A549 (cell line): ENCODE data around the gene PAXIP1. TPM values are rescaled to one million over a fixed set of nuclear protein-coding genes. Genes with fewer than 3 reads are reported as not detected.

ENCODE experiments used
- ATAC-seq, 2 experiments: fragments of 200-7000 bp in 1 of 2; fragments of >200 bp in 1 of 2; cut with Nextera tagmentation in 1 of 2; cut with Tn5 transposase in 1 of 2; 3 replicates each; pipeline versions ENCODE4 v1.8.0 to v1.9.1; 2018 to 2020; ENCODE audit warnings: mild to moderate bottlenecking in 1 of 2, moderate library complexity in 1 of 2
- CTCF ChIA-PET: fragments of 300-600 bp; sonication (Branson Sonifier 250); formaldehyde crosslinking; extraction: SDS; loops from one replicate; lab custom pipeline; 2021; ENCODE audit warnings: antibody characterized with exemption, inconsistent platforms; lab: Yijun Ruan, JAX
- POLR2A ChIA-PET: fragments of 350-600 bp; formaldehyde crosslinking; extraction: SDS; loops from one replicate; lab custom pipeline; 2021; ENCODE audit warnings: antibody characterized with exemption, inconsistent platforms; lab: Yijun Ruan, JAX
- DNase-seq, 2 experiments: peaks; one replicate each; pipeline versions ENCODE4 v3.0.0 to v3.0.0-alpha.2; 2011 to 2016; ENCODE audit warnings: low read depth in 1 of 2, low spot score in 1 of 2
- FAIRE-seq: peaks from 2 replicates; lab custom pipeline; 2011; peaks lifted over from hg19 to GRCh38; lab: Jason Lieb, UNC
- H3K27ac ChIP-seq, 2 experiments: fragments of >200 bp; sonication (Bioruptor Twin); formaldehyde crosslinking; 3 replicates each; pipeline ENCODE4 v1.5.1; 2016 to 2017
- H3K4me1 ChIP-seq: fragments of >200 bp; sonication (Bioruptor Twin); formaldehyde crosslinking; 3 replicates; pipeline ENCODE4 v1.6.1; 2016
- H3K4me2 ChIP-seq: fragments of >200 bp; sonication (Bioruptor Twin); formaldehyde crosslinking; 3 replicates; pipeline ENCODE4 v1.6.1; 2016
- H3K4me3 ChIP-seq: fragments of >200 bp; sonication (Bioruptor Twin); formaldehyde crosslinking; 3 replicates; pipeline ENCODE4 v1.5.1; 2016
- H3K9me3 ChIP-seq: fragments of >200 bp; sonication (Bioruptor Twin); formaldehyde crosslinking; 3 replicates; pipeline ENCODE4 v1.6.1; 2016
- BHLHE40 ChIP-seq: IDR thresholded peaks from 2 replicates; pipeline ENCODE4 v1.6.1; 2012; ENCODE audit warnings: low read depth, low read length, inconsistent platforms
- CEBPB ChIP-seq, 2 experiments: fragments of >200 bp in 1 of 2; sonication (Bioruptor Twin) in 1 of 2; formaldehyde crosslinking in 1 of 2; IDR thresholded peaks; 2 replicates each; pipeline ENCODE4 v1.6.1; 2012 to 2016
- EHMT2 ChIP-seq: fragments of 200-600 bp; sonication (generic); IDR thresholded peaks from 2 replicates; pipeline ENCODE4 v1.6.1; 2016; ENCODE audit warnings: antibody characterized with exemption, low read depth, mild to moderate bottlenecking, moderate library complexity
- ESRRA ChIP-seq: fragments of 150-350 bp; IDR thresholded peaks from 2 replicates; pipeline ENCODE4 v1.6.1; 2014; ENCODE audit warnings: mild to moderate bottlenecking, low read length, borderline replicate concordance
- HDAC2 ChIP-seq: fragments of 200-600 bp; sonication (generic); IDR thresholded peaks from 2 replicates; pipeline ENCODE4 v1.6.1; 2016
- HOXB13 ChIP-seq: fragments of 250-450 bp; sonication (Bioruptor Pico); IDR thresholded peaks from 2 replicates; pipeline ENCODE4 v1.5.0; 2020; ENCODE audit warnings: low read depth, mild to moderate bottlenecking, moderate library complexity
- JUNB ChIP-seq: fragments of >200 bp; sonication (Bioruptor Twin); formaldehyde crosslinking; IDR thresholded peaks from 2 replicates; pipeline ENCODE4 v1.6.1; 2016
- KDM5A ChIP-seq: fragments of 200-600 bp; sonication (generic); IDR thresholded peaks from 2 replicates; pipeline ENCODE4 v1.6.1; 2016; ENCODE audit warnings: antibody characterized with exemption, mild to moderate bottlenecking
- MAZ ChIP-seq: fragments of 150-350 bp; IDR thresholded peaks from 2 replicates; pipeline ENCODE4 v1.6.1; 2014; ENCODE audit warnings: antibody characterized with exemption, low read depth, low read length, borderline replicate concordance
- MYC ChIP-seq: IDR thresholded peaks from 2 replicates; pipeline ENCODE4 v1.6.1; 2012; ENCODE audit warnings: mild to moderate bottlenecking, inconsistent platforms, low read length, improper control_type of control experiment, borderline replicate concordance
- NFE2L2 ChIP-seq: fragments of 150-350 bp; conservative IDR thresholded peaks from 2 replicates; pipeline ENCODE4 v1.6.1; 2014; ENCODE audit warnings: low read length
- NPAS2 ChIP-seq: fragments of 250-450 bp; sonication (Bioruptor Pico); IDR thresholded peaks from 2 replicates; pipeline ENCODE4 v1.8.0; 2022; ENCODE audit warnings: mild to moderate bottlenecking, moderate library complexity, borderline replicate concordance
- NR3C1 ChIP-seq: fragments of >200 bp; sonication (Bioruptor Twin); formaldehyde crosslinking; IDR thresholded peaks from 3 replicates; pipeline ENCODE4 v1.6.1; 2017
- POLR2AphosphoS2 ChIP-seq: conservative IDR thresholded peaks from 2 replicates; pipeline ENCODE4 v1.6.1; 2012; ENCODE audit warnings: low read length, improper control_type of control experiment, inconsistent platforms
- RFX5 ChIP-seq: fragments of 450-650 bp; IDR thresholded peaks from 2 replicates; pipeline ENCODE4 v1.7.1; 2014; ENCODE audit warnings: antibody characterized with exemption, mild to moderate bottlenecking, moderate library complexity
- TP53 ChIP-seq: fragments of 250-450 bp; sonication (Bioruptor Pico); IDR thresholded peaks from 2 replicates; pipeline ENCODE4 v1.5.0; 2021; ENCODE audit warnings: mild to moderate bottlenecking, moderate library complexity
- ZC3H11A ChIP-seq: fragments of 450-650 bp; IDR thresholded peaks from 2 replicates; pipeline ENCODE4 v1.6.1; 2014; ENCODE audit warnings: antibody characterized with exemption, mild to moderate bottlenecking
- ZNF302 ChIP-seq: fragments of 250-450 bp; sonication (Bioruptor Pico); IDR thresholded peaks from 2 replicates; pipeline ENCODE4 v1.9.0; 2021; ENCODE audit warnings: inconsistent platforms, mild to moderate bottlenecking, moderate library complexity
- ZSCAN20 ChIP-seq: fragments of 250-450 bp; sonication (Bioruptor Pico); IDR thresholded peaks from 2 replicates; pipeline ENCODE4 v1.8.0; 2022; ENCODE audit warnings: mild to moderate bottlenecking, moderate library complexity
- WGBS: methylation state at CpG from one replicate; pipeline ENCODE4 v1.1.6; 2017; ENCODE audit errors: missing lambda C conversion rate; 5-methylcytosine and 5-hydroxymethylcytosine counted together
- polyA plus RNA-seq, 4 experiments: library from polyadenylated mRNA; depleted of rRNA in 3 of 4; stranded (reverse); fragments of >200 nt; fragmentation: RNase III in 1 of 4; extraction: RNeasy Plus Mini Kit Qiagen cat#74134 plus additional on column Dnase treatment in 1 of 4; gene quantifications; 2 replicates in 3 of 4; 3 replicates in 1 of 4; pipeline ENCODE4 v1.2.3, GENCODE V29; 2011 to 2017
- TF ChIP-seq, protein P1 (sequence below): fragments of 250-450 bp; sonication (Bioruptor Pico); IDR thresholded peaks from 2 replicates; pipeline ENCODE4 v1.5.0; 2021; ENCODE audit warnings: mild to moderate bottlenecking, moderate library complexity, borderline replicate concordance
- TF ChIP-seq, protein P2 (sequence below): fragments of >200 bp; sonication (Bioruptor Twin); formaldehyde crosslinking; IDR thresholded peaks from 3 replicates; pipeline ENCODE4 v1.6.1; 2016
- TF ChIP-seq, protein P3 (sequence below): fragments of 450-650 bp; IDR thresholded peaks from 2 replicates; pipeline ENCODE4 v1.6.1; 2014; ENCODE audit warnings: antibody characterized with exemption

Gene PAXIP1
- polyA plus RNA-seq, 2 of the 4 experiments (the other 2 are of a cell fraction), result 15.3 to 15.7 TPM

- no peak overlapping the region for H3K4me2 ChIP-seq
- POLR2A ChIA-PET, result no interaction called here
- no peaks in the 10 kb centered on the region for H3K4me1 ChIP-seq
- H3K4me3 ChIP-seq, result no peak overlapping the region
- FAIRE-seq, result no peak
- CTCF ChIA-PET, result interaction anchor here (0.6 to 1.1 kb wide), 2 partner anchors 16 to 24 kb away, joined by 3 read pairs; no protein-coding TSS in a partner anchor
- ATAC-seq, result no peak
- H3K27ac ChIP-seq, result no peak overlapping the region
- WGBS, result 93% methylated on average over 6 of the region's 6 CpGs
- DNase-seq, result no peak
- TF ChIP-seq, protein P1, sequence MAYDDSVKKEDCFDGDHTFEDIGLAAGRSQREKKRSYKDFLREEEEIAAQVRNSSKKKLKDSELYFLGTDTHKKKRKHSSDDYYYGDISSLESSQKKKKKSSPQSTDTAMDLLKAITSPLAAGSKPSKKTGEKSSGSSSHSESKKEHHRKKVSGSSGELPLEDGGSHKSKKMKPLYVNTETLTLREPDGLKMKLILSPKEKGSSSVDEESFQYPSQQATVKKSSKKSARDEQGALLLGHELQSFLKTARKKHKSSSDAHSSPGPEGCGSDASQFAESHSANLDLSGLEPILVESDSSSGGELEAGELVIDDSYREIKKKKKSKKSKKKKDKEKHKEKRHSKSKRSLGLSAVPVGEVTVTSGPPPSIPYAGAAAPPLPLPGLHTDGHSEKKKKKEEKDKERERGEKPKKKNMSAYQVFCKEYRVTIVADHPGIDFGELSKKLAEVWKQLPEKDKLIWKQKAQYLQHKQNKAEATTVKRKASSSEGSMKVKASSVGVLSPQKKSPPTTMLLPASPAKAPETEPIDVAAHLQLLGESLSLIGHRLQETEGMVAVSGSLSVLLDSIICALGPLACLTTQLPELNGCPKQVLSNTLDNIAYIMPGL (CRISPR knock-in tag), result no peak
- TF ChIP-seq POLR2AphosphoS2 (no peak), RFX5 (no peak), HOXB13 (CRISPR knock-in tag) (no peak), HDAC2 (no peak), JUNB (no peak)
- no peaks in the 10 kb centered on the region for H3K9me3 ChIP-seq
Measured at GRCh38 chr7:154986200-154986945, 16.6 kb downstream of the PAXIP1 start.

DNA sequence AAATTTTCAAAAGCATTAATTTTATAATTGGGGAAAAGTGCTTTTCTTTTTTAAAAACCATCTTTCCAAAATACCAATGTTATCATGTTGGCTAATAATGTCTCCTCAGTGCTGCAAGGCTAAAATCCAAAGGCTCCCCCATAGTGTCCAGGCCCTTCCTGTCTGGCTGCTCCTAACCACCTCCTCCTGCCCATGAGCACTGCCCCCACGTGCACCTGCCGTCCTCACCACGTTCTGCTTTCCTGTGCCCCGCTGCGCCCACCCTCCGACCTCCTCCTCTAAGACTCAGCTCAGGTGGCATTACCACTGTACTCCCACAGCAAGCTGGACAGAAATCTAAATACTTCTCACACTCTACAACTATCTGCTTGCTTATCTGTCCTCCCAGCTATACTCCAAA is 17.7 kb downstream of the PAXIP1 start:
- Histone ChIP-seq H3K4me1 (no peaks in the 10 kb centered on the region), H3K9me3 (no peaks in the 10 kb centered on the region), H3K4me3 (no peak overlapping the region), H3K4me2 (no peak overlapping the region), H3K27ac (no peak overlapping the region)
- no peak for TF ChIP-seq NR3C1
- no peak for TF ChIP-seq ZNF302 (CRISPR knock-in tag)
- TF ChIP-seq EHMT2, result no peak
- TF ChIP-seq ESRRA, result no peak
- TF ChIP-seq RFX5, result no peak
- TF ChIP-seq MYC, result no peak
- TF ChIP-seq ZC3H11A, result no peak
- TF ChIP-seq KDM5A, result no peak
- TF ChIP-seq NFE2L2, result no peak
- no peak for TF ChIP-seq NPAS2 (CRISPR knock-in tag)
- no peak for TF ChIP-seq BHLHE40
- no peak for TF ChIP-seq ZSCAN20 (CRISPR knock-in tag)
- TF ChIP-seq TP53 (CRISPR knock-in tag), result no peak
- TF ChIP-seq MAZ, result no peak
- TF ChIP-seq, protein P2, sequence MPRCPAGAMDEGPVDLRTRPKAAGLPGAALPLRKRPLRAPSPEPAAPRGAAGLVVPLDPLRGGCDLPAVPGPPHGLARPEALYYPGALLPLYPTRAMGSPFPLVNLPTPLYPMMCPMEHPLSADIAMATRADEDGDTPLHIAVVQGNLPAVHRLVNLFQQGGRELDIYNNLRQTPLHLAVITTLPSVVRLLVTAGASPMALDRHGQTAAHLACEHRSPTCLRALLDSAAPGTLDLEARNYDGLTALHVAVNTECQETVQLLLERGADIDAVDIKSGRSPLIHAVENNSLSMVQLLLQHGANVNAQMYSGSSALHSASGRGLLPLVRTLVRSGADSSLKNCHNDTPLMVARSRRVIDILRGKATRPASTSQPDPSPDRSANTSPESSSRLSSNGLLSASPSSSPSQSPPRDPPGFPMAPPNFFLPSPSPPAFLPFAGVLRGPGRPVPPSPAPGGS, result no peak
- TF ChIP-seq, protein P3, sequence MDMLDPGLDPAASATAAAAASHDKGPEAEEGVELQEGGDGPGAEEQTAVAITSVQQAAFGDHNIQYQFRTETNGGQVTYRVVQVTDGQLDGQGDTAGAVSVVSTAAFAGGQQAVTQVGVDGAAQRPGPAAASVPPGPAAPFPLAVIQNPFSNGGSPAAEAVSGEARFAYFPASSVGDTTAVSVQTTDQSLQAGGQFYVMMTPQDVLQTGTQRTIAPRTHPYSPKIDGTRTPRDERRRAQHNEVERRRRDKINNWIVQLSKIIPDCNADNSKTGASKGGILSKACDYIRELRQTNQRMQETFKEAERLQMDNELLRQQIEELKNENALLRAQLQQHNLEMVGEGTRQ, result no peak
- no peak for TF ChIP-seq CEBPB (IDR thresholded peaks at IDR 0.05)
- CTCF ChIA-PET, result interaction anchor here (1.3 kb wide), 1 partner anchor 32 kb away, joined by 3 read pairs; no protein-coding TSS in a partner anchor
- WGBS, result 96% methylated on average over 6 of the region's 6 CpGs
- DNase-seq (no peak), ATAC-seq (no peak), FAIRE-seq (no peak)
- POLR2A ChIA-PET, result no interaction called here
